ENCODE measurements around the gene MRGPRG. TPM values are rescaled to one million over a fixed set of nuclear protein-coding genes. Genes with fewer than 3 reads are reported as not detected.

The MRGPRG gene
- total and polyA plus RNA-seq, 4 donors, result not detected

GRCh38 chr11:3181725-3182461 is 36.7 kb downstream of the MRGPRG start:
- Histone ChIP-seq H3K9me3 (ENCODE audit: control insufficient read depth in 4 of 4, low read length in 3 of 4) (peaks cover 0 to 3% (median 1%) of the 10 kb centered on the region in 4 donors), H3K4me1 (ENCODE audit: control insufficient read depth in 4 of 4, insufficient read depth in 4 of 4, low read length in 3 of 4) (no peaks in the 10 kb centered on the region), H3K27me3 (ENCODE audit: control insufficient read depth in 4 of 4, insufficient read depth in 4 of 4, low read length in 3 of 4) (no peaks in the 10 kb centered on the region), H3K4me3 (ENCODE audit: low read depth in 1 of 3, low read length in 3 of 3) (no peak overlapping the region), H3K36me3 (ENCODE audit: control insufficient read depth in 4 of 4, insufficient read depth in 3 of 4, low read depth in 1 of 4, low read length in 3 of 4) (no peaks in the 10 kb centered on the region), H3K9ac (ENCODE audit: low read depth in 1 of 2, low read length in 2 of 2) (no peak overlapping the region), H3K27ac (ENCODE audit: low read depth in 1 of 2, low read length in 2 of 2) (no peak overlapping the region)
- 92% methylated on average over 12 of the region's 12 CpGs for WGBS
- DNase-seq (ENCODE audit: low spot score), result no peak
- TF ChIP-seq YY1 (IDR thresholded peaks at IDR 0.05) (no peak), SP1 (IDR thresholded peaks at IDR 0.05) (no peak), MAX (IDR thresholded peaks at IDR 0.05) (no peak), GABPA (IDR thresholded peaks at IDR 0.05 in 1 of 2, conservative IDR thresholded peaks at IDR 0.05 in 1 of 2) (no peak), RAD21 (IDR thresholded peaks at IDR 0.05) (no peak), ATF3 (IDR thresholded peaks at IDR 0.05) (no peak), RXRA (IDR thresholded peaks at IDR 0.05) (no peak)

GRCh38 chr11:3180869-3181268 is 37.7 kb downstream of the MRGPRG start:
- Histone ChIP-seq H3K27me3 (ENCODE audit: control insufficient read depth in 4 of 4, insufficient read depth in 4 of 4, low read length in 3 of 4) (no peaks in the 10 kb centered on the region), H3K4me1 (ENCODE audit: control insufficient read depth in 4 of 4, insufficient read depth in 4 of 4, low read length in 3 of 4) (no peaks in the 10 kb centered on the region), H3K4me3 (ENCODE audit: low read depth in 1 of 3, low read length in 3 of 3) (no peak overlapping the region), H3K27ac (ENCODE audit: low read depth in 1 of 2, low read length in 2 of 2) (no peak overlapping the region), H3K9ac (ENCODE audit: low read depth in 1 of 2, low read length in 2 of 2) (no peak overlapping the region), H3K36me3 (ENCODE audit: control insufficient read depth in 4 of 4, insufficient read depth in 3 of 4, low read depth in 1 of 4, low read length in 3 of 4) (no peaks in the 10 kb centered on the region), H3K9me3 (ENCODE audit: control insufficient read depth in 4 of 4, low read length in 3 of 4) (peaks cover 0 to 7% (median 5%) of the 10 kb centered on the region in 4 donors)
- DNase-seq (ENCODE audit: low spot score), result no peak
- TF ChIP-seq ATF3 (IDR thresholded peaks at IDR 0.05) (no peak), RAD21 (IDR thresholded peaks at IDR 0.05) (no peak), YY1 (IDR thresholded peaks at IDR 0.05) (no peak), TAF1 (conservative IDR thresholded peaks at IDR 0.05) (no peak), SP1 (IDR thresholded peaks at IDR 0.05) (no peak), EGR1 (IDR thresholded peaks at IDR 0.05; ENCODE audit: low read depth in 2 of 2) (no peak), HNF4A (conservative IDR thresholded peaks at IDR 0.05) (no peak), HNF4G (IDR thresholded peaks at IDR 0.05) (no peak), CTCF (IDR thresholded peaks at IDR 0.05; ENCODE audit: low read depth, low read length, missing input control) (no peak), FOXA1 (IDR thresholded peaks at IDR 0.05) (no peak), GABPA (IDR thresholded peaks at IDR 0.05 in 1 of 2, conservative IDR thresholded peaks at IDR 0.05 in 1 of 2) (no peak), MAX (IDR thresholded peaks at IDR 0.05) (no peak), RXRA (IDR thresholded peaks at IDR 0.05) (no peak), ZBTB33 (IDR thresholded peaks at IDR 0.05) (no peak), REST (IDR thresholded peaks at IDR 0.05) (no peak), NR2F2 (IDR thresholded peaks at IDR 0.05) (no peak), JUND (IDR thresholded peaks at IDR 0.05) (no peak)
- WGBS, result 77% methylated on average over 5 of the region's 5 CpGs
